SK-N-SH treated with all-trans-retinoic acid at 6 μM for 48 hours (cell line): ENCODE results near the gene WASF1.

ENCODE experiments used
- BACH2 ChIP-seq: fragments of 250-450 bp; sonication (Bioruptor Pico); IDR thresholded peaks from 2 replicates; pipeline ENCODE4 v1.9.0; 2021; ENCODE audit warnings: mild to moderate bottlenecking, borderline replicate concordance
- POU6F1 ChIP-seq: fragments of 250-450 bp; sonication (Bioruptor Pico); IDR thresholded peaks from 2 replicates; pipeline ENCODE4 v1.8.0; 2021; ENCODE audit warnings: low read depth, mild to moderate bottlenecking, moderate library complexity, borderline replicate concordance
- ZC3H10 ChIP-seq: fragments of 250-450 bp; sonication (Bioruptor Pico); IDR thresholded peaks from 2 replicates; pipeline ENCODE4 v1.5.1; 2021; ENCODE audit warnings: mild to moderate bottlenecking, moderate library complexity
- ZNF70 ChIP-seq: fragments of 450-650 bp; formaldehyde crosslinking; IDR thresholded peaks from 2 replicates; pipeline ENCODE4 v1.5.0; 2020; ENCODE audit warnings: mild to moderate bottlenecking, moderate library complexity

GRCh38 chr6:110158479-110158878, 21.0 kb downstream of the WASF1 start:
- no peak for TF ChIP-seq BACH2 (CRISPR knock-in tag)
- TF ChIP-seq ZC3H10, result no peak
- no peak for TF ChIP-seq POU6F1
- no peak for TF ChIP-seq ZNF70
